Neuronal stem cell (in vitro differentiated cells): Measurements from ENCODE around the gene NOXO1.
A peak's percentile ranks its signal among the peaks of the same experiment; 100 is the strongest.

ENCODE experiments used
- DNase-seq: peaks from one replicate; pipeline ENCODE4 v3.0.0-alpha.2; 2013; ENCODE audit warnings: low spot score
- H2AFZ ChIP-seq: one replicate; pipeline ENCODE4 v1.6.1; 2013; ENCODE audit warnings: mild to moderate bottlenecking, low read length, inconsistent platforms
- H2AK5ac ChIP-seq: 2 replicates; pipeline ENCODE4 v1.6.1; 2013; ENCODE audit warnings: low read depth, mild to moderate bottlenecking, inconsistent platforms, low read length, moderate library complexity, mixed read lengths
- H2BK120ac ChIP-seq: 2 replicates; pipeline ENCODE4 v1.6.1; 2013; ENCODE audit warnings: low read depth, mild to moderate bottlenecking, inconsistent platforms, low read length, moderate library complexity, mixed read lengths
- H2BK12ac ChIP-seq: one replicate; pipeline ENCODE4 v1.6.1; 2013; ENCODE audit warnings: low read length, inconsistent platforms
- H2BK15ac ChIP-seq: 2 replicates; pipeline ENCODE4 v1.6.1; 2013; ENCODE audit warnings: mild to moderate bottlenecking, low read length, inconsistent platforms, mixed read lengths
- H2BK5ac ChIP-seq: one replicate; pipeline ENCODE4 v1.6.1; 2013; ENCODE audit warnings: inconsistent platforms, mild to moderate bottlenecking, low read length, moderate library complexity
- H3K14ac ChIP-seq: one replicate; pipeline ENCODE4 v1.6.1; 2013; ENCODE audit warnings: low read length, inconsistent platforms
- H3K18ac ChIP-seq: 2 replicates; pipeline ENCODE4 v1.6.1; 2013; ENCODE audit warnings: low read length, inconsistent platforms
- H3K23ac ChIP-seq: 2 replicates; pipeline ENCODE4 v1.6.1; 2013; ENCODE audit warnings: low read depth, mild to moderate bottlenecking, mixed read lengths, low read length, inconsistent platforms; ENCODE audit not compliant: poor library complexity
- H3K27ac ChIP-seq: replicated peaks from 3 replicates; pipeline ENCODE4 v1.5.1; 2013; ENCODE audit warnings: low read length, inconsistent platforms
- H3K27me3 ChIP-seq, 3 experiments: 2 replicates each; pipeline ENCODE4 v1.6.1; 2013; ENCODE audit warnings: low read length in 3 of 3, mild to moderate bottlenecking in 2 of 3, inconsistent platforms in 1 of 3, low read depth in 1 of 3, mixed read lengths in 1 of 3, moderate library complexity in 1 of 3; ENCODE audit not compliant: control insufficient read depth in 3 of 3, insufficient read depth in 3 of 3
- H3K36me3 ChIP-seq, 2 donors: replicated peaks in 1 of 2; 2 replicates each; pipeline ENCODE4 v1.6.1; 2013; ENCODE audit warnings: low read length in 2 of 2; ENCODE audit not compliant: control insufficient read depth in 2 of 2, insufficient read depth in 2 of 2
- H3K4ac ChIP-seq: 2 replicates; pipeline ENCODE4 v1.6.1; 2013; ENCODE audit warnings: inconsistent platforms, mild to moderate bottlenecking, low read length, moderate library complexity
- H3K4me1 ChIP-seq, 2 donors: 1 replicate in 1 of 2; 2 replicates in 1 of 2; pipeline ENCODE4 v1.6.1; 2013; ENCODE audit warnings: low read length in 2 of 2, low read depth in 1 of 2; ENCODE audit not compliant: control insufficient read depth in 2 of 2, insufficient read depth in 1 of 2
- H3K4me2 ChIP-seq: one replicate; pipeline ENCODE4 v1.6.1; 2013; ENCODE audit warnings: mild to moderate bottlenecking, low read length, inconsistent platforms; ENCODE audit not compliant: insufficient read depth, poor library complexity, severe bottlenecking
- H3K4me3 ChIP-seq, 2 donors: 2 replicates each; pipeline ENCODE4 v1.5.1; 2013; ENCODE audit warnings: low read length in 2 of 2, mild to moderate bottlenecking in 2 of 2, inconsistent platforms in 1 of 2, moderate library complexity in 1 of 2
- H3K79me1 ChIP-seq: one replicate; pipeline ENCODE4 v1.6.1; 2013; ENCODE audit warnings: low read depth, mild to moderate bottlenecking, inconsistent platforms, low read length, moderate library complexity
- H3K9ac ChIP-seq: one replicate; pipeline ENCODE4 v1.6.1; 2013; ENCODE audit warnings: mild to moderate bottlenecking, low read depth, low read length, inconsistent platforms; ENCODE audit not compliant: poor library complexity
- H3K9me3 ChIP-seq, 2 donors: replicated peaks in 1 of 2; 2 replicates each; pipeline versions ENCODE3 to v1.6.1; 2013; ENCODE audit warnings: low read length in 2 of 2, mild to moderate bottlenecking in 2 of 2, inconsistent platforms in 1 of 2, low read depth in 1 of 2, mixed read lengths in 1 of 2, moderate library complexity in 1 of 2; ENCODE audit not compliant: control insufficient read depth in 2 of 2, insufficient read depth in 1 of 2
- H4K8ac ChIP-seq: one replicate; pipeline ENCODE4 v1.6.1; 2013; ENCODE audit warnings: low read depth, mild to moderate bottlenecking, inconsistent platforms, low read length, moderate library complexity
- H4K91ac ChIP-seq: one replicate; pipeline ENCODE4 v1.6.1; 2013; ENCODE audit warnings: low read length, low read depth, mild to moderate bottlenecking, inconsistent platforms; ENCODE audit not compliant: poor library complexity
- WGBS, 2 donors: extraction: QIAGEN DNeasy Blood & Tissue Kit; methylation state at CpG; one replicate each; pipeline ENCODE4 v1.1.7; 2013; ENCODE audit warnings: missing lambda C conversion rate in 2 of 2, mixed read lengths in 1 of 2; ENCODE audit not compliant: insufficient read length in 2 of 2, insufficient replicate concordance in 1 of 2; ENCODE audit errors: extremely low coverage in 2 of 2; 5-methylcytosine and 5-hydroxymethylcytosine counted together

NOXO1 gene

GRCh38 chr16:1971796-1972489 lies 9.3 kb downstream of the NOXO1 start, which contains the start of gene TBL3:
Gene TBL3, plus strand, starts transcription at chr16:1972053. Its CDS starts 112 bp downstream, at chr16:1972165.
- H3K9me3 ChIP-seq: no peaks in the 10 kb centered on the region
- H2AK5ac ChIP-seq: peak within 1 kb of the TSS; percentile 84
- WGBS, 2 donors: no CpG with 5 or more reads among the region's 78 CpGs
- H2BK12ac ChIP-seq: peak within 1 kb of the TSS; percentile 73
- peak within 1 kb of the TSS; percentile 97 for H2AFZ ChIP-seq
- H4K8ac ChIP-seq: peak within 1 kb of the TSS; percentile 94
- peak within 1 kb of the TSS; percentile 93 for H3K9ac ChIP-seq
- no peaks in the 10 kb centered on the region for H3K27me3 ChIP-seq
- peak within 1 kb of the TSS; percentile 66 for H2BK5ac ChIP-seq
- peak within 1 kb of the TSS; percentile 91 for H3K18ac ChIP-seq
- H3K27ac ChIP-seq: peak within 1 kb of the TSS; percentile 62
- H4K91ac ChIP-seq: peak within 1 kb of the TSS; percentile 72
- peak within 1 kb of the TSS; percentile 71 for H3K14ac ChIP-seq
- H3K4me2 ChIP-seq: peak within 1 kb of the TSS; percentile 98
- H3K36me3 ChIP-seq: peaks cover 25 to 28% of the 10 kb centered on the region in 2 donors
- H2BK120ac ChIP-seq: peak within 1 kb of the TSS; percentile 91
- H3K4ac ChIP-seq: peak within 1 kb of the TSS; percentile 95
- peak within 1 kb of the TSS; percentile 37 for H2BK15ac ChIP-seq
- H3K4me3 ChIP-seq: peak within 1 kb of the TSS; percentile 97 to 100
- H3K23ac ChIP-seq: peak within 1 kb of the TSS; percentile 94
- DNase-seq: peak; percentile 95
- H3K79me1 ChIP-seq: peaks cover 20% of the 10 kb centered on the region
- H3K4me1 ChIP-seq: peaks cover 2 to 4% of the 10 kb centered on the region in 2 donors

GRCh38 chr16:1968146-1968953 lies 12.9 kb downstream of the NOXO1 start:
- DNase-seq: no peak
- Histone ChIP-seq H2AK5ac (no peak overlapping the region), H3K18ac (no peak overlapping the region), H4K91ac (no peak overlapping the region), H3K9ac (peak overlapping the region; percentile 10), H3K4me1 (peaks cover 8 to 12% of the 10 kb centered on the region in 2 donors), H3K4me2 (no peak overlapping the region), H2BK5ac (no peak overlapping the region), H3K27me3 (no peaks in the 10 kb centered on the region), H2AFZ (no peak overlapping the region), H3K27ac (no peak overlapping the region), H4K8ac (no peak overlapping the region), H3K36me3 (peaks cover 6 to 9% of the 10 kb centered on the region in 2 donors), H3K14ac (no peak overlapping the region), H2BK12ac (peak overlapping the region; percentile 69), H3K23ac (no peak overlapping the region), H3K9me3 (no peaks in the 10 kb centered on the region), H3K4ac (no peak overlapping the region), H2BK15ac (no peak overlapping the region), H2BK120ac (no peak overlapping the region), H3K4me3 (no peak overlapping the region), H3K79me1 (peaks cover 24% of the 10 kb centered on the region)
- WGBS, 2 donors: no CpG with 5 or more reads among the region's 41 CpGs

- no CpG with 5 or more reads among the region's 6 CpGs for WGBS, 2 donors
- Histone ChIP-seq H3K36me3 (peaks cover 13 to 28% of the 10 kb centered on the region in 2 donors), H3K27me3 (no peaks in the 10 kb centered on the region), H4K91ac (no peak within 1 kb of the TSS), H2BK120ac (no peak within 1 kb of the TSS), H3K4ac (no peak within 1 kb of the TSS), H2AK5ac (peak within 1 kb of the TSS; percentile 53), H3K79me1 (peaks cover 14% of the 10 kb centered on the region), H3K4me3 (peak within 1 kb of the TSS; percentile 86 to 87), H3K14ac (no peak within 1 kb of the TSS), H3K9me3 (no peaks in the 10 kb centered on the region), H3K9ac (no peak within 1 kb of the TSS), H2AFZ (no peak within 1 kb of the TSS), H2BK5ac (no peak within 1 kb of the TSS), H3K18ac (no peak within 1 kb of the TSS), H3K4me1 (peaks cover 7 to 12% of the 10 kb centered on the region in 2 donors), H3K4me2 (peak within 1 kb of the TSS; percentile 87), H4K8ac (no peak within 1 kb of the TSS), H2BK15ac (no peak within 1 kb of the TSS), H3K23ac (no peak within 1 kb of the TSS), H3K27ac (no peak within 1 kb of the TSS), H2BK12ac (no peak within 1 kb of the TSS)
- DNase-seq: no peak
Observed at GRCh38 chr16:1966460-1966859, 14.8 kb downstream of the NOXO1 start, which contains the start of gene RNF151. Gene RNF151, plus strand, starts transcription at chr16:1966856. Its CDS starts 26 bp downstream, at chr16:1966882.
